Cardiac fibroblast (primary cell): ENCODE data around the gene CCL13.

ENCODE experiments used
- DNase-seq, 2 donors: peaks; one replicate each; pipeline versions ENCODE4 v3.0.0 to v3.0.0-alpha.2; 2010; ENCODE audit warnings: low read depth in 2 of 2
- H3K4me3 ChIP-seq, 2 donors: replicated peaks in 1 of 2; 1 replicate in 1 of 2; 2 replicates in 1 of 2; pipeline ENCODE4 v1.5.1; 2011; ENCODE audit warnings: low read depth in 2 of 2, low read length in 2 of 2, mild to moderate bottlenecking in 2 of 2, moderate library complexity in 1 of 2
- TF ChIP-seq, protein P1 (sequence below): IDR thresholded peaks from one replicate; pipeline ENCODE4 v1.5.1; 2011; ENCODE audit warnings: low read depth, mild to moderate bottlenecking, low read length, inconsistent platforms

The CCL13 gene

DNA sequence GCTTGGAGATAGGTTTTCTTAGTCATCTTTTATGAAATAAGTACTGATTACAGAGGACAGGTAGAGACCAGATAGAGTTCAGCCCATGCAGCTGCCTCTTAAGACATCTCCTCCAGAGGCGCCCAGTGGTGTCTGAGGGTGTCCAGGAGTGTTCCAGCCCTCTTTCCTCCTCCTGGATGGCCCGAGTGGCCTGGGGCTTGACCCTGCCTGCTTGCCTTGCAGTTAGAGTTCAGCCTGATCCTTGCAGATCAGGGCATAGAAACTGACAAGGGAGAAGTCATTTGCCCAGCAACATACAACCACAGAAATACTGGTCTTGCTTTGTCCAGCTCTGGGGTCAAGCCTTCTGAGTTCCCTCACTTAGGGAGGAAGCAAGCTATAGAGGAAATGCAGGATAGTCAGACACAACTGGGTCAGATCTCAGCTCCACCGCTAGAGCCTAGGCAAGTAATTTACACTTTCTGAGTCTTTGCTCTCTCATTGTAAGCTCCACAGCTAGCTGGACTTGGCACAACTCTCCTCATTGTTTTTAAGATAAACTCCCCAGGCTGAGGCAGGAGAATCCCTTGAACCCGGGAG is 10.3 kb downstream of the CCL13 start:
- TF ChIP-seq, protein P1, sequence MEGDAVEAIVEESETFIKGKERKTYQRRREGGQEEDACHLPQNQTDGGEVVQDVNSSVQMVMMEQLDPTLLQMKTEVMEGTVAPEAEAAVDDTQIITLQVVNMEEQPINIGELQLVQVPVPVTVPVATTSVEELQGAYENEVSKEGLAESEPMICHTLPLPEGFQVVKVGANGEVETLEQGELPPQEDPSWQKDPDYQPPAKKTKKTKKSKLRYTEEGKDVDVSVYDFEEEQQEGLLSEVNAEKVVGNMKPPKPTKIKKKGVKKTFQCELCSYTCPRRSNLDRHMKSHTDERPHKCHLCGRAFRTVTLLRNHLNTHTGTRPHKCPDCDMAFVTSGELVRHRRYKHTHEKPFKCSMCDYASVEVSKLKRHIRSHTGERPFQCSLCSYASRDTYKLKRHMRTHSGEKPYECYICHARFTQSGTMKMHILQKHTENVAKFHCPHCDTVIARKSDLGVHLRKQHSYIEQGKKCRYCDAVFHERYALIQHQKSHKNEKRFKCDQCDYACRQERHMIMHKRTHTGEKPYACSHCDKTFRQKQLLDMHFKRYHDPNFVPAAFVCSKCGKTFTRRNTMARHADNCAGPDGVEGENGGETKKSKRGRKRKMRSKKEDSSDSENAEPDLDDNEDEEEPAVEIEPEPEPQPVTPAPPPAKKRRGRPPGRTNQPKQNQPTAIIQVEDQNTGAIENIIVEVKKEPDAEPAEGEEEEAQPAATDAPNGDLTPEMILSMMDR: no peak
- DNase-seq: no peak
- H3K4me3 ChIP-seq: no peak overlapping the region

DNA sequence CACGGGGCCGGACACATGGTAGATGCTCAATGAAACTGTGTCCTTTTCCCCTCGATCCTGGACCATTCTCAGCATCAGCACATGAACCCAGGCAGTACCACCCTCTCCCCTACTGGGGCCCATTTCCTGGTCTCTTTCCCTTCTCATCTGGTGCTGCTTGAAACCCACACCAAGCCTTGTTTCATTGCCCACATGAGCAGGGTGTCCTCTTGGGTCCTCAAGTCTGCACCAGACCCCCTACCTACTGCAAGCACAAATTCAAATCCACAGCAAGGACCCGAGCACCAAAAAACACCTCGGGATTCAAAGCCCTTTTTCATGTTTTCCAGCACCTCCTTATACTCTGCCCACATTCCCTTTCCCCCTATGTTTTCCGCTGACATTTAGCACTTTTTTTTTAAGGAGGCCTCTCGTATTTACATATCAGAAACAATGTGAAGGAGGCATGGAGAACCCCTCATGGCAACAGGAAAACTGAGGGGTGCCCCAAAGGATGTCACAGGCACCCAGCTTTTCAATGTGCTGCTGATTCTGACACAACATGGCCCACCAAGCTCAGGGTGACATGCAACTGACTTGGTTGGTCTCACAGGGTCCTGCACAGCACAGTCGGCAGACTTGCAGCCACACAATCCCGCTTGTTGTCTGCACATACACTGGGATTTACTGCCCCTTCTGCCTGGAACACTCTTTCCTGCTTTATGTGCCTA is 11.4 kb downstream of the CCL13 start:
- DNase-seq: no peak
- TF ChIP-seq, protein P1: no peak
- no peak overlapping the region for H3K4me3 ChIP-seq

DNA sequence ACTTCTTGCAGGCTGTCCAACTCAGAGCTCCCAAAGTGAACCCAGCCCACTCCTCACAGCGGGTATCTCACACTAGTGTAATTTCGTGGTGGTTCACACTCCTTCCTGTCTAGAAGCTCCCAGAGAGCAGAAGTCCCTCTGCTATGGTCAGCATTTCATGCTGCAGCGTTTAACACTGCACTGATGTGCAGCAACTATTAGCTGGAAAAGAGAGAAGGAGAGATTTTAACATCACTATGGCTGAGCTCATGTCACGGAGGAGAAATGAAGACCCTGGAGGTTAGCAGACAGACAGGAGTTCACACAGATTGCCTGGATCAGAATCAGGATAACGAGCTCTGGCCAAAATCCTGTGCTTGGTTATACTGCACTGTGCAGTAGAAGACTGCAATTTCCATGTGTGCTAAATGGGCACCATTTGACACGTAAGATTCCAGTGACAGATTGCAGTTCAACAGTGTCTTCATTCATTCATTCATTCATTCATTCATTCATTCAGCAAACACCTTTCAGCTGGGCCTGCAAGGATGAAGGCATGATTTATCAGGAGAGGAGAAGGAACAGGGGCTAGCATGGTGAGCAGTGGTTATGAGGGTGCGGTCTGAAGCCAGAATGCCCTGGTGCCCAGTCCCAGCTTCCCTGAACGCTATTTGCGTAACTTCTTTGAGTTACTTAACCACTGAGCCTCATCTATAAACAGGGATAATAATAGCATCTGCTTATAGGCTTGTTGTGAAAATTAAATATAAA is 12.1 kb downstream of the CCL13 start:
- TF ChIP-seq, protein P1: no peak
- DNase-seq: no peak
- H3K4me3 ChIP-seq: no peak overlapping the region

DNA sequence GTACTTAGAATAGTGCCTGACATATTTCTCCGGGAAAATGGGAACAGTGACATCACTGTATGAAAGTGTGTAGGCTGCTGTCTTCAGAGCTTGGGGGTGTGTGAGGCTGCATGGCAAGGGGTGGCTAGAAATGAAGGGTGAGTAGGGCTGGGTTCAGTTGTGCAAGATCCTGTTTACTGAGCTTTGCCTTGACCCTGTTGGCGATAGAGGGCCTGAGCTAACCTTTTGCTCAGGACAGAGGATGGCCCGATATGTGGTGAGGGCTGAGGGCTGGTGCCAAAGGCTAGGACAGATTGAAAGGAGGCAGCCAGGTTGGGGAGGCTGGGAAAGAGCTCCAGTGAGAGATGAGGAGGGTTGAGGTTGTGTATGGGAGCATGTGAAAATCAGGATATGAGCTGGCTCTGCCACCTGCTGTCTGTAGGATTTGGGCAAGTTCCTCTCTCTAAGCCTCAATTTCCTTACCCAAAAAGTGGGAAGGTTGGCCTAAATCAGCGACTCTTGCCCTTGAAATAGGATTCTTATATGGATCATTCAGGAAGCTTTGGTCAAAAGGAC is 12.7 kb downstream of the CCL13 start:
- DNase-seq: no peak
- H3K4me3 ChIP-seq: no peak overlapping the region
- TF ChIP-seq, protein P1: no peak

DNA sequence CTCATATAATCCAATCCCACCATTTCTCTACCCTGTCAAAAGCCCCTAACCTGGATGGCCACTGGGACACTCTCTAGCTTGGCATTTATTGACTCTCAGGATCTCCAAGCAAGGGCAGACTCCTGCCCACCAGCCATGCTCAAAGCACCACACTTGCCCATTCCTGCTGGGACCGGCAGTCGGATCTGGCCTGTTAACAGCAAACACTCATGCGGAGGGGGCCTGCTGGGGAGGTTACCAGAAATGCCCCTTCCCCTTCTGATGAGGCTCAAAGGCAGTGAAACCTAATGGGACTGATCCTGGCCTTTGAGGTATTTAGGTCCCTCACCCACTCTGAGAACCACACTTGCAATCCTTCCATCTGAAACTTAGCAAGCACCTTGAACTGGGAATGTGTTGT is 13.3 kb downstream of the CCL13 start:
- DNase-seq: no peak

DNA sequence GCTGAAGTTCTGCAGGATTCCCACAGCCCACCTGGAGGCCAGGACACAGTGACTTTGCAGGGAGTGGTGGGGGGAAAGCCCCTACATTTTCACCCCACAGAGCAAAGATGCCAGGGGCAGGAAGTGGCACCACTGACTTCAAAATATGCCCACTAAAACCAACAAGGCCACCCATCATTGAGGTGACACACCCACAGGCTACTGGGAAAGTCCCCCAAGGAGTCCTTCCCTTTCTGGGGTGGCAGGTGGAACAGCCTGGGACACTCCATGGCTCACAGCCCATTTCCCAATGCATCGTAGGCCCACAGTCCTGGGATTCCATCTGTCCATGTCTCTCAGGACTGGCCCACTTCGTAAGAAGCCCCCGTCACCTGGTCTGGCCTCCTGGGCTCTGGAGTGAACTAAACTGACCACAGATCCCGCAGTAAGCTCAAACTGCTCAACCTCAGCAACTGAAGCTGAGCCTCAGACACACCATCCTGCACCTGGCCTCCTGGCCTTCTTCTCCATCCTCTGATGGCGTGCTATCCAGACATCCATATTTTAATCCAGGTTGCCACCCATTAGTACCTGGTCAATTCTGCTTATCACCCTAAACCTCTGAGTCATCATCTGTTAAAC is 14.2 kb downstream of the CCL13 start:
- TF ChIP-seq, protein P1: no peak
- H3K4me3 ChIP-seq: no peak overlapping the region
- DNase-seq: no peak

More for the DNA sequence above, 13.3 kb downstream of the CCL13 start:
- no peak overlapping the region for H3K4me3 ChIP-seq
- TF ChIP-seq, protein P1: no peak
